Type B pancreatic cell (in vitro differentiated cells): ENCODE measurements around the gene DYRK1A. TPM values are rescaled to one million over a fixed set of nuclear protein-coding genes. Genes with fewer than 3 reads are reported as not detected.
"Not testable (repeated sequence)": the region's sequence is repeated elsewhere in the genome, so short reads cannot be mapped to it uniquely, and the experiment has no call there.

Source experiments
- DNase-seq: peaks from one replicate; pipeline ENCODE4 v3.0.0; 2021; ENCODE audit warnings: mixed read lengths; ENCODE audit not compliant: unreplicated experiment; ENCODE audit errors: extremely low spot score
- H3K27ac Mint-ChIP-seq: 2 replicates; pipeline ENCODE4 v1.8.0; 2021; ENCODE audit warnings: mild to moderate bottlenecking, mixed read lengths
- H3K27me3 Mint-ChIP-seq: 2 replicates; pipeline ENCODE4 v1.8.0; 2021; ENCODE audit warnings: mixed read lengths
- H3K36me3 Mint-ChIP-seq: 2 replicates; pipeline ENCODE4 v1.8.0; 2021; ENCODE audit warnings: mixed read lengths
- H3K4me1 Mint-ChIP-seq: one replicate; pipeline ENCODE4 v1.8.0; 2021; ENCODE audit warnings: mixed read lengths; ENCODE audit not compliant: unreplicated experiment
- H3K4me3 Mint-ChIP-seq: 2 replicates; pipeline ENCODE4 v1.8.0; 2021; ENCODE audit warnings: mild to moderate bottlenecking, mixed read lengths
- H3K9me3 Mint-ChIP-seq: 2 replicates; pipeline ENCODE4 v1.8.0; 2021; ENCODE audit warnings: mixed read lengths
- total RNA-seq: library from RNA; stranded (reverse); gene quantifications from 2 replicates; pipeline ENCODE4 v1.2.1, GENCODE V29; 2021; ENCODE audit warnings: low replicate concordance
- TF ChIP-seq, protein P1 (sequence below): fragments of 200-600 bp; sonication (generic); conservative IDR thresholded peaks from 2 replicates; pipeline ENCODE4 v1.5.0; 2021; ENCODE audit warnings: antibody characterized with exemption, mild to moderate bottlenecking

The DYRK1A gene
- total RNA-seq, 1 donor from 2014 or later, result 70.6 TPM

DNA sequence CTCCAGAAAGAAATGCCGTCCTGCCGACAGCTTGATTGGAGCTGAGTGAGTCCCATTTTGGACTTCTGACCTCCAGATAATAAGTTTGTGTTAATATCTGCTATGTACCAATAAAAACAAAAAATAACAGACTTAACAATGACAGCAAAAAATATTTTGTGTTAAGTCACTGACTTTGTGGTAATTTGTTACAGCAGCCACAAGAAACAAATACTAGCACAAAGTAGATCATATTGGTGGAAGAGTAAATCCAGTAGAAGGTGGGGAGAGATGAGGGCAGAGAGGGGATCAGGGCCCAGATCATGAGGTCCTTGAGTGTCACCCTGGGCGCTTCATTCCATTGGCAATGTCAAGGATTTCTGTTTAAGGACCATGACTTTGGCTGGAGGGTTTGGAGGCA lies 168.6 kb downstream of the DYRK1A start:
- H3K27ac Mint-ChIP-seq, result no peak overlapping the region

DNA sequence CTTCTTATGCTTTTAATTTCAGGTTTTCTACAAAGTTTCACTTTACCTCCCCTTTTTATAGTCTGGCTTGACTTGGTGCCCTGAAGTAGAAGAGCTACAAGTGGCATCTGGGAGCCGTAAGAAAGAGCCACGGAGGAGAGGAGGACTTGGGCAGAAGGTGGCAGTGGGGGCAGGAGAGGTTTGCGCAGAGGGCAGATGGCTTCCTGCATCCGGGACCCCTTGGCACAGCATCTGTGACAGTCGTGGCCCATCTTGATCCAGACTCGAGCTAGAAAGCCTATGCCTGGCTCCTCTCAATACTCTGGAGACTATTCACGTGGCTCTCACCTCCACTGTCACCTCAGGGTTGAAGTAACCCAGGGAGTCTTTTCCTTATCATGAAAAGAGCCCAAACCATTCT lies 169.1 kb downstream of the DYRK1A start:
- no peak for DNase-seq
- Mint-ChIP-seq H3K27ac (no peak overlapping the region), H3K9me3 (peaks cover 20% of the 10 kb centered on the region), H3K4me1 (peaks cover 9% of the 10 kb centered on the region), H3K4me3 (no peak overlapping the region), H3K27me3 (peaks cover 13% of the 10 kb centered on the region), H3K36me3 (peaks cover 12% of the 10 kb centered on the region)
- TF ChIP-seq, protein P1, sequence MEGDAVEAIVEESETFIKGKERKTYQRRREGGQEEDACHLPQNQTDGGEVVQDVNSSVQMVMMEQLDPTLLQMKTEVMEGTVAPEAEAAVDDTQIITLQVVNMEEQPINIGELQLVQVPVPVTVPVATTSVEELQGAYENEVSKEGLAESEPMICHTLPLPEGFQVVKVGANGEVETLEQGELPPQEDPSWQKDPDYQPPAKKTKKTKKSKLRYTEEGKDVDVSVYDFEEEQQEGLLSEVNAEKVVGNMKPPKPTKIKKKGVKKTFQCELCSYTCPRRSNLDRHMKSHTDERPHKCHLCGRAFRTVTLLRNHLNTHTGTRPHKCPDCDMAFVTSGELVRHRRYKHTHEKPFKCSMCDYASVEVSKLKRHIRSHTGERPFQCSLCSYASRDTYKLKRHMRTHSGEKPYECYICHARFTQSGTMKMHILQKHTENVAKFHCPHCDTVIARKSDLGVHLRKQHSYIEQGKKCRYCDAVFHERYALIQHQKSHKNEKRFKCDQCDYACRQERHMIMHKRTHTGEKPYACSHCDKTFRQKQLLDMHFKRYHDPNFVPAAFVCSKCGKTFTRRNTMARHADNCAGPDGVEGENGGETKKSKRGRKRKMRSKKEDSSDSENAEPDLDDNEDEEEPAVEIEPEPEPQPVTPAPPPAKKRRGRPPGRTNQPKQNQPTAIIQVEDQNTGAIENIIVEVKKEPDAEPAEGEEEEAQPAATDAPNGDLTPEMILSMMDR, result no peak

More for the DNA sequence above, 168.6 kb downstream of the DYRK1A start:
- Mint-ChIP-seq H3K4me3 (no peak overlapping the region), H3K4me1 (peaks cover 14% of the 10 kb centered on the region), H3K27me3 (peaks cover 13% of the 10 kb centered on the region), H3K9me3 (peaks cover 20% of the 10 kb centered on the region), H3K36me3 (peaks cover 12% of the 10 kb centered on the region)
- no peak for DNase-seq
- TF ChIP-seq, protein P1, result no peak

DNA sequence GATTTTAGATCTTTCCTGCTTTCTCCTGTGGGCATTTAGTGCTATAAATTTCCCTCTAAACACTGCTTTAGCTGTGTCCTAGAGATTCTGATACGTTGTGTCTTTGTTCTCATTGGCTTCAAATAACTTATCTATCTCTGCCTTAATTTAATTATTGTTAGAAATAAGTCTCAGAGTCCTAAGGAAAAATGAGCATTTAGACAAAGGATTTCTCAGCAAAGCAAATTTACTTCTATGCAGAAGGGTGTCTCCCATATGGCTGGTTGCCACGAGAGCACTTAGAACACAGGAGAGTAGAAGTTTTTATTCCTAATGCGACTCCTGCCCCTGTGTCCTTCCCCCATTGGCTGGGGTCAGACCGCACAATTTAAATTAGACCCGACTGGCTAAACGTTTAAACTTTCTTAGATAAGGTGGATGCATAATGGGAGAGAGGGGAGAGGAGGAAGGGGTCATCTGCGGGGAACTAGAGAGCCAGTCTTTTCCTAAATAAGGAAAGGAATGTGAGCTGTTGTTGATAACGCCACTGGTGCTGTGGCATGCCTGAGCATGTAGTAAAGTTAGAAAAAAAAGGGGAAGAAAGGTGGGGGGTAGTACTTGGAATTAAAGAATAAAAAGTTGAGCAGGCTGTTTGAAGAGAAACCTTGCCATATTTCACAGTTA lies 170.2 kb downstream of the DYRK1A start:
- TF ChIP-seq, protein P1, result no peak
- DNase-seq, result no peak
- Mint-ChIP-seq H3K36me3 (peaks cover 12% of the 10 kb centered on the region), H3K9me3 (peaks cover 20% of the 10 kb centered on the region), H3K27ac (peak overlapping the region; percentile 51), H3K27me3 (peaks cover 13% of the 10 kb centered on the region), H3K4me1 (peaks cover 6% of the 10 kb centered on the region), H3K4me3 (no peak overlapping the region)

DNA sequence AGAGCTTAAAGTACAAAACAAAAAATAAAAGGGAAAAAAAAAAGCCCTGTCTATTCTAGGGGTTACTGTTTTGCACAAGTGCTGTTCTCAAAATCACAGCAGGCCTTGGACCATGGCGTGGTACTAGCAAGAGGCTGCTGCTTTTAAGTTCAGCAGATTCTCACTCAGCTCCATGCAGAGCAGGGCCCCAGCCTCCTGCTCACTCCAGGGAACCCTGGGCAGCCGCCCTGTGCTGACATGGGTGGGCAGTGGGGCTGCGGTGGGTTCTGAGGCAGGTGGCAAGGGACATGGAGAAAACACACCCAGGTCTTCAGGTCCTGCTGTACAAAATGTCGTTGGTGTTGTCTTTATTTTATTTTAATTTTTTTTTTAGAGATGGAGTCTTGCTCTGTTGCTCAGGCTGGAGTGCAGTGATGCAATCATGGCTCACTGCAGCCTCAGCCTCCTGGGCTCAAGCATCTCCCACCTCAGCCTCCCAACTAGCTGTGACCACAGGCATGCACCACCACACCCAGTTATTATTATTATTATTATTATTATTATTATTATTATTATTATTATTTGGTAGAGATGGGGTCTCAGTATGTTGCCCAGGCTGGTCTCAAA lies 170.9 kb downstream of the DYRK1A start:
- peaks cover 9% of the 10 kb centered on the region for H3K27me3 Mint-ChIP-seq
- peaks cover 6% of the 10 kb centered on the region for H3K4me1 Mint-ChIP-seq
- no peak for DNase-seq
- TF ChIP-seq, protein P1, result no peak
- peaks cover 23% of the 10 kb centered on the region for H3K9me3 Mint-ChIP-seq
- H3K36me3 Mint-ChIP-seq, result peaks cover 12% of the 10 kb centered on the region
- peak overlapping the region; percentile 51 for H3K27ac Mint-ChIP-seq
- no peak overlapping the region for H3K4me3 Mint-ChIP-seq

DNA sequence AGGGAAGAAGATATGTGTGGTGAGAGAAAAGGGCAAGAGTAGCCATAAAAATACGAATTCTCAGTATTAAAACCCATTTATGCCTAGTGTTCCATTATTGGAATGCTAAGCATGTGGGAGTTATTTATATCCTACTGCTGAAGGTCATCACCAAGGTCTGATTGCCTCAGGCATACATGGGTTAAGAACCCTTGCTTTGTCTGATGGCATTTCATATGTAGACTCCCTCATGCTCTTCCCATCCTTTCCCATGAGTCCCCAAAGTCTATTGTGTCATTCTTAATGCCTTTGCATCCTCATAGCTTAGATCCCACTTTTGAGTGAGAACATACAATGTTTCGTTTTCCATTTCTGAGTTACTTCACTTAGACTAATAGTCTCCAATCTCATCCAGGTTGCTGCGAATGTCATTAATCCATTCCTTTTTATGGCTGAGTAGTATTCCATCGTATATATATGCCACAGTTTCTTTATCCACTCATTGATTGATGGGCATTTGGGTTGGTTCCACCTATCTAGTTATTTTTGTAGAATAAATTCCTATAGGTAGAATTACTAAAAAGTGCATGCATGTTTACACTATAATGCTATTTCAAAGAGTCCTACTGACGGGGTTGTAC lies 172.5 kb downstream of the DYRK1A start:
- Mint-ChIP-seq H3K9me3 (peaks cover 23% of the 10 kb centered on the region), H3K4me3 (no peak overlapping the region), H3K36me3 (peaks cover 12% of the 10 kb centered on the region)

DNA sequence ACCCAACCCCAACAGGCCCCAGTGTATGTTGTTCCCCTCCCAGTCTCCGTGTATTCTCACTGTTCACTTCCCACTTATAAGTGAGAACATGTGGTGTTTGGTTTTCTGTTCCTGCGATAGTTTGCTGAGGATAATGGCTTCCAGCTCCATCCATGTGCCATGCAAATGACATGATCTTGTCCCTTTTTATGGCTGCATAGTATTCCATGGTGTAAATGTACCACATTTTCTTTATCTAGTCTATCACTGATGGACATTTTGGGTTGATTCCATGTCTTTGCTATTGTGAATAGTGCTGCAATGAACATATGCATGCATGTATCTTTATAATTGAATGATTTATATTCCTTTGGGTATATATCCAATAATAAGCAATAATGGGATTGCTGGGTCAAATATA lies 174.6 kb downstream of the DYRK1A start:
- H3K4me1 Mint-ChIP-seq, H3K4me3 Mint-ChIP-seq, H3K27me3 Mint-ChIP-seq, H3K27ac Mint-ChIP-seq, DNase-seq, H3K36me3 Mint-ChIP-seq: not testable (repeated sequence)
- H3K9me3 Mint-ChIP-seq, result peaks cover 16% of the 10 kb centered on the region

More for the DNA sequence above, 172.5 kb downstream of the DYRK1A start:
- peaks cover 9% of the 10 kb centered on the region for H3K27me3 Mint-ChIP-seq
- H3K27ac Mint-ChIP-seq, result no peak overlapping the region
- no peak for DNase-seq
- TF ChIP-seq, protein P1, result no peak
- peaks cover 6% of the 10 kb centered on the region for H3K4me1 Mint-ChIP-seq
